ENCODE data around the gene SIRT5.
A peak's percentile ranks its signal among the peaks of the same experiment; 100 is the strongest.

SIRT5 gene

GRCh38 chr6:13575377-13575775 lies 975 bp downstream of the SIRT5 start:
- in situ Hi-C loops (cut with MboI; ENCODE audit: low pct_unique_long_range_greater_than_20kb, low sequenced_read_pairs, unreplicated experiment) = no loop called here
- DNase-seq (ENCODE audit: low spot score) = no peak
- TF ChIP-seq CTCF (IDR thresholded peaks at IDR 0.05; ENCODE audit: extremely low read depth, insufficient read depth, missing control alignments) = peak; percentile 79

GRCh38 chr6:13576017-13576416 lies 1.6 kb downstream of the SIRT5 start:
- in situ Hi-C loops (cut with MboI; ENCODE audit: low pct_unique_long_range_greater_than_20kb, low sequenced_read_pairs, unreplicated experiment) = no loop called here
- DNase-seq (ENCODE audit: low spot score) = no peak
- no peak for TF ChIP-seq CTCF (IDR thresholded peaks at IDR 0.05; ENCODE audit: extremely low read depth, insufficient read depth, missing control alignments)

- no peak for TF ChIP-seq CTCF (IDR thresholded peaks at IDR 0.05; ENCODE audit: extremely low read depth, insufficient read depth, missing control alignments)
- no peak for DNase-seq (ENCODE audit: low spot score)
- in situ Hi-C loops (cut with MboI; ENCODE audit: low pct_unique_long_range_greater_than_20kb, low sequenced_read_pairs, unreplicated experiment) = no loop called here
Measured at GRCh38 chr6:13577926-13578325, 3.5 kb downstream of the SIRT5 start.

GRCh38 chr6:13579911-13580310 lies 5.5 kb downstream of the SIRT5 start:
- TF ChIP-seq CTCF (IDR thresholded peaks at IDR 0.05; ENCODE audit: extremely low read depth, insufficient read depth, missing control alignments) = no peak
- no peak for DNase-seq (ENCODE audit: low spot score)
- in situ Hi-C loops (cut with MboI; ENCODE audit: low pct_unique_long_range_greater_than_20kb, low sequenced_read_pairs, unreplicated experiment) = no loop called here

GRCh38 chr6:13581700-13582229 lies 7.4 kb downstream of the SIRT5 start:
- in situ Hi-C loops (cut with MboI; ENCODE audit: low pct_unique_long_range_greater_than_20kb, low sequenced_read_pairs, unreplicated experiment) = no loop called here

GRCh38 chr6:13586603-13587542 lies 12.5 kb downstream of the SIRT5 start:
- TF ChIP-seq CTCF (IDR thresholded peaks at IDR 0.05; ENCODE audit: extremely low read depth, insufficient read depth, missing control alignments) = no peak
- in situ Hi-C loops (cut with MboI; ENCODE audit: low pct_unique_long_range_greater_than_20kb, low sequenced_read_pairs, unreplicated experiment) = no loop called here
- DNase-seq (ENCODE audit: low spot score) = no peak

More at GRCh38 chr6:13581700-13582229, 7.4 kb downstream of the SIRT5 start:
- DNase-seq (ENCODE audit: low spot score) = no peak
- TF ChIP-seq CTCF (IDR thresholded peaks at IDR 0.05; ENCODE audit: extremely low read depth, insufficient read depth, missing control alignments) = no peak
